ENCODE data around the gene KSR1.

DNA sequence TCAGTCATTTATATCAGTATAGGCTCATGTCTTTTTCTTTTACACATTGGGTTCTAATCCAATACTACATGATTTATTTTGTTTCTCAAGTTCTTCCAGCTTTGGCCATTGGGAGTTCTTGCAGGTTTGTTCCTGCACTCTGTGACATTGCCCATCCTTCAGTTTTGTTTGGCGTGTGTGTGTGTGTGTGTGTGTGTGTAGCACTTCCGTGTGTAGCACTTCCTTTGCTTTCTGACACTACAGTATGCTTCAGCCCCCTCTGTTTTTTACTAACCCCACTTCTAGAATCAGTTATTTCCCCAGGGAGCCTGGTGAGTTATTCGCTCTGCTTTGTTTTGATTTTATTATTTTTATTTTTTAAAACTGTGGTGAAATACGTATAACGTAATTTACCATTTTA lies 99.1 kb downstream of the KSR1 start:
- TF ChIP-seq POLR2AphosphoS5 (IDR thresholded peaks at IDR 0.05; ENCODE audit: low read depth, low read length), result no peak
- TF ChIP-seq POLR2A (IDR thresholded peaks at IDR 0.05; ENCODE audit: low read depth, low read length), result no peak
- no peak for TF ChIP-seq TAF1 (IDR thresholded peaks at IDR 0.05; ENCODE audit: borderline replicate concordance, low read depth, low read length)
